ENCODE results near the gene RALBP1. TPM values are rescaled to one million over a fixed set of nuclear protein-coding genes. Genes with fewer than 3 reads are reported as not detected.

Gene RALBP1
- total RNA-seq, 6 donors from 2014 or later, result 39.8 to 82.6 (median 57.6) TPM

- 91 to 94% methylated on average over 4 of the region's 4 CpGs for WGBS, 2 donors
- DNase-seq (no peak), ATAC-seq (ENCODE audit: low FRiP score in 2 of 2) (no peak)
- H3K36me3 ChIP-seq, result no peaks in the 10 kb centered on the region
- no peaks in the 10 kb centered on the region for H3K27me3 ChIP-seq
- H3K4me1 ChIP-seq, result peaks cover 0 to 10% (median 1%) of the 10 kb centered on the region in 4 donors
- no peak overlapping the region for H3K4me3 ChIP-seq
- H3K9me3 ChIP-seq, result no peaks in the 10 kb centered on the region
- TF ChIP-seq CTCF (IDR thresholded peaks at IDR 0.05), result no peak
- no peak for TF ChIP-seq POLR2A (IDR thresholded peaks at IDR 0.05)
- no peak for TF ChIP-seq POLR2AphosphoS5 (IDR thresholded peaks at IDR 0.05)
- no peak for TF ChIP-seq EP300 (IDR thresholded peaks at IDR 0.05)
- no peak overlapping the region for H3K27ac ChIP-seq
Measured at GRCh38 chr18:9437672-9438071, 37.6 kb upstream of the RALBP1 start.

GRCh38 chr18:9441061-9441460, 34.3 kb upstream of the RALBP1 start:
- Histone ChIP-seq H3K4me1 (no peaks in the 10 kb centered on the region), H3K27ac (no peak overlapping the region), H3K27me3 (no peaks in the 10 kb centered on the region), H3K36me3 (no peaks in the 10 kb centered on the region), H3K9me3 (no peaks in the 10 kb centered on the region), H3K4me3 (no peak overlapping the region)
- 87 to 90% methylated on average over 3 of the region's 3 CpGs for WGBS, 2 donors
- ATAC-seq (ENCODE audit: low FRiP score in 2 of 2) (no peak), DNase-seq (no peak)
- no peak for TF ChIP-seq POLR2AphosphoS5 (IDR thresholded peaks at IDR 0.05)
- no peak for TF ChIP-seq EP300 (IDR thresholded peaks at IDR 0.05)
- TF ChIP-seq POLR2A (IDR thresholded peaks at IDR 0.05), result no peak
- TF ChIP-seq CTCF (IDR thresholded peaks at IDR 0.05), result no peak

GRCh38 chr18:9444549-9444948, 30.8 kb upstream of the RALBP1 start:
- WGBS, 2 donors, result 93 to 95% methylated on average over 3 of the region's 3 CpGs
- ATAC-seq (ENCODE audit: low FRiP score in 2 of 2), result no peak
- no peaks in the 10 kb centered on the region for H3K27me3 ChIP-seq

GRCh38 chr18:9446839-9447238, 28.5 kb upstream of the RALBP1 start:
- no peaks in the 10 kb centered on the region for H3K4me1 ChIP-seq
- no peak for ATAC-seq (ENCODE audit: low FRiP score in 2 of 2)

More at GRCh38 chr18:9444549-9444948, 30.8 kb upstream of the RALBP1 start:
- DNase-seq, result no peak
- Histone ChIP-seq H3K9me3 (peaks cover 0 to 9% (median 0%) of the 10 kb centered on the region in 4 donors), H3K4me1 (no peaks in the 10 kb centered on the region), H3K27ac (no peak overlapping the region), H3K36me3 (no peaks in the 10 kb centered on the region), H3K4me3 (no peak overlapping the region)
- no peak for TF ChIP-seq POLR2A (IDR thresholded peaks at IDR 0.05)
- TF ChIP-seq CTCF (IDR thresholded peaks at IDR 0.05), result no peak
- no peak for TF ChIP-seq EP300 (IDR thresholded peaks at IDR 0.05)
- TF ChIP-seq POLR2AphosphoS5 (IDR thresholded peaks at IDR 0.05), result no peak

More at GRCh38 chr18:9446839-9447238, 28.5 kb upstream of the RALBP1 start:
- H3K4me3 ChIP-seq, result no peak overlapping the region
- 84 to 86% methylated on average over 5 of the region's 5 CpGs for WGBS, 2 donors
- no peaks in the 10 kb centered on the region for H3K27me3 ChIP-seq
- no peak for DNase-seq
- H3K36me3 ChIP-seq, result no peaks in the 10 kb centered on the region
- no peak overlapping the region for H3K27ac ChIP-seq
- TF ChIP-seq POLR2A (IDR thresholded peaks at IDR 0.05) (no peak), POLR2AphosphoS5 (IDR thresholded peaks at IDR 0.05) (no peak), EP300 (IDR thresholded peaks at IDR 0.05) (no peak), CTCF (IDR thresholded peaks at IDR 0.05) (no peak)
- peaks cover 0 to 9% (median 0%) of the 10 kb centered on the region in 4 donors for H3K9me3 ChIP-seq
